Thyroid gland (tissue), 4 donors: ENCODE measurements around the gene EFCAB13.

Experiments
- POLR2A ChIP-seq, 2 donors: fragments of 450-650 bp; IDR thresholded peaks; one replicate each; pipeline ENCODE4 v1.6.1; 2017; ENCODE audit warnings: antibody characterized with exemption in 2 of 2, mild to moderate bottlenecking in 2 of 2, moderate library complexity in 1 of 2
- TF ChIP-seq, protein P1 (sequence below), 6 experiments: fragments of 200-600 bp in 3 of 6; fragments of 450-650 bp in 3 of 6; sonication (generic) in 3 of 6; IDR thresholded peaks; one replicate each; pipeline ENCODE4 v1.5.1; 2016 to 2019; ENCODE audit warnings: antibody characterized with exemption in 6 of 6, mild to moderate bottlenecking in 2 of 6, inconsistent platforms in 1 of 6, moderate library complexity in 1 of 6

DNA sequence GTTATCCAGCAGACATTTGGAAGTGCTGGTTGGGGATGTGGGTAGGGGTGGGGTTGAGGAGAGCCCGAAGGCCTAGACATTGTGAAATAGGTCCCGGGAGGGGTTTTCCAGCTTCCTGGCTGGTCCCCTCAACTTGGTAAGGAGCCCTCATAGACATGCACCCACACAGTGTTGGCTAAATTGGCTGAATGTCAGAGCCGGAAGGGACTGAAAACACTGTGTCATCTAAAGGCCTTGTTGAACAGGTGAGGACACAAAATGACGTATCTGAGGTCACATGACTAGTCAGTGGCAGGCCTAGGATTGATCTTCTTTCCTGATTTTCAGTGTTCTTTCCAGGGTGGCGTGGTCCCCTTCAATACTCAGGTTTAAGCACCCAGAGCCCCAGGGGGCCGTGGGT, 42.5 kb upstream of the EFCAB13 start:
- TF ChIP-seq, protein P1, sequence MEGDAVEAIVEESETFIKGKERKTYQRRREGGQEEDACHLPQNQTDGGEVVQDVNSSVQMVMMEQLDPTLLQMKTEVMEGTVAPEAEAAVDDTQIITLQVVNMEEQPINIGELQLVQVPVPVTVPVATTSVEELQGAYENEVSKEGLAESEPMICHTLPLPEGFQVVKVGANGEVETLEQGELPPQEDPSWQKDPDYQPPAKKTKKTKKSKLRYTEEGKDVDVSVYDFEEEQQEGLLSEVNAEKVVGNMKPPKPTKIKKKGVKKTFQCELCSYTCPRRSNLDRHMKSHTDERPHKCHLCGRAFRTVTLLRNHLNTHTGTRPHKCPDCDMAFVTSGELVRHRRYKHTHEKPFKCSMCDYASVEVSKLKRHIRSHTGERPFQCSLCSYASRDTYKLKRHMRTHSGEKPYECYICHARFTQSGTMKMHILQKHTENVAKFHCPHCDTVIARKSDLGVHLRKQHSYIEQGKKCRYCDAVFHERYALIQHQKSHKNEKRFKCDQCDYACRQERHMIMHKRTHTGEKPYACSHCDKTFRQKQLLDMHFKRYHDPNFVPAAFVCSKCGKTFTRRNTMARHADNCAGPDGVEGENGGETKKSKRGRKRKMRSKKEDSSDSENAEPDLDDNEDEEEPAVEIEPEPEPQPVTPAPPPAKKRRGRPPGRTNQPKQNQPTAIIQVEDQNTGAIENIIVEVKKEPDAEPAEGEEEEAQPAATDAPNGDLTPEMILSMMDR (IDR thresholded peaks at IDR 0.05): no peak
- TF ChIP-seq POLR2A (IDR thresholded peaks at IDR 0.05): no peak
